Activated CD4-positive, alpha-beta T cell treated with anti-CD3 and anti-CD28 coated beads, Interleukin-10, Interleukin-2, amounts not matched to agents 100 ng/mL and 50 ng/mL, durations not matched to agents 16 hours and 8 hours (primary cell): ENCODE results near the gene CD44.
"Not testable (repeated sequence)": the region's sequence is repeated elsewhere in the genome, so short reads cannot be mapped to it uniquely, and the experiment has no call there.

Experiments
- DNase-seq: peaks from one replicate; pipeline ENCODE4 v3.0.0-alpha.2; 2020

Gene CD44

DNA sequence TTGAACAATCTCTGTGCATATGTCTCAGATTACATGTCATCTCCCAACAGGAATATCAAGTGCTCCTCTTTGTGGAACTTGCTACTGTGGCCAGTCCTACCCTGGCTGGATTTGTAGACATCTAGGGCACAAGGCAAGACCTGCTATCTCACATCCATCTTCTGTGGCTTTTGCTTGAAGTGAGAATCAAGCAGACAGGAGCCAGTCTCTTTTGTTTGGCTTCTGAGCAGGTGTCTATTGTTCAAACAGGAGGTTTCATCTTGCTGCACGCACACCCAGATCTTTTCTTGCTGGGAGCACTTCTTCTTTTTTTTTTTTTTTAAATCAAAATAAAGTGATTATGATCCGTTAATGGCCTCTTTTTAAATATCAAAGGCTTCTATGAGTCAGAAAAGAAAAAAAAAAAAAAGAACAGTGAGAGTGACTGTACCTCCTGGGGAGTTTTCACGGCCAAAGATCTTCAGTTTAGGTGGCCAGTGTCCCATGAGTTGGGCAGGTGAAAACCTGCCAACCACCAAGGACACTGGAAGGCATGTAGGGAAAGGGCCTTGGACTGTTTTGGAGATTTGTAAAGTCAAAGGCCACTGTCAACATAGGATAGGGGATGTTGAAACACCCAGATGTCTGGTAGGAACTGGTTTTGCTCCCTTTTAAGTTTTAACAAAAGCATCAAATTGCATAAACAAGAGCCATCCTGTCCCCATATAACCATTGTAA lies 78.1 kb downstream of the CD44 start:
- no peak for DNase-seq

DNA sequence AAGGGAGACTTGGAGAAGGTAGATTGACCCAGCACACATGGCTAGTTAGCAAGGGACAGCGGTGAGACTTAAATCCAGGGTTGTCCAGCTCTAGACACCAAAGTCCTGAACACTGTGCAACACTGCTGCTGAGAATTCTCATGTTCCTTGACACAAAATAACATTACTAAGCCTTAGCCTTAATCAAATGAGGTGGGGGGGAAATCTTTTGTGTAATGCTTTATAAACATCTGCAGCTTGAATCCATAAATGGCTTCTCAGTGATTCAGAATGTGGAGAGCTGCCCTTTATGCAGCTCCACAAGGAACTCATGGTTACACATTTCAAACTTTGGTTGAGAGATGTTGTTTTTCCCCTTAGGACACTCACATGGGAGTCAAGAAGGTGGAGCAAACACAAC lies 80.0 kb downstream of the CD44 start:
- no peak for DNase-seq

DNA sequence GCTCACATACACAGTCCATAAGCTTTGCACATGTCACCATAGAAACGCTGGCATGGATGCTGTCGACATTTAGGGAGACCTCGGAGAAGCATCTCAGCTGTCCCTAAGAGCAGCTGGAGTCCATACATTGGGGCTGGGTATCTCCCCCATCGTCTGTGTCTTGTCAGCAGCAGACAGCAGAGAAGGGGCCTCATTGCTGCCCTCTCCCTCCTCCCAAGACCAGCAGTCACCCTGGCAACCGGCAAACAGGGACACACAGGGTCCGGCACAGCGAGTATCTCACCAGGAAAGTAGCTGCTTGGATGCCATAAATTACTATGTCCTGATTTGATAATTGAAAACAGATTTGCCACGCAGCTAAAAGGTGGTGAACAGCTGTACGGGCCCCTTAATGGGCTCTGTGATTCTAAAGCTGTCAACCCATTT lies 84.4 kb downstream of the CD44 start:
- DNase-seq, result no peak

- DNase-seq, result no peak
Observed at GRCh38 chr11:35223991-35224390, 85.0 kb downstream of the CD44 start.

DNA sequence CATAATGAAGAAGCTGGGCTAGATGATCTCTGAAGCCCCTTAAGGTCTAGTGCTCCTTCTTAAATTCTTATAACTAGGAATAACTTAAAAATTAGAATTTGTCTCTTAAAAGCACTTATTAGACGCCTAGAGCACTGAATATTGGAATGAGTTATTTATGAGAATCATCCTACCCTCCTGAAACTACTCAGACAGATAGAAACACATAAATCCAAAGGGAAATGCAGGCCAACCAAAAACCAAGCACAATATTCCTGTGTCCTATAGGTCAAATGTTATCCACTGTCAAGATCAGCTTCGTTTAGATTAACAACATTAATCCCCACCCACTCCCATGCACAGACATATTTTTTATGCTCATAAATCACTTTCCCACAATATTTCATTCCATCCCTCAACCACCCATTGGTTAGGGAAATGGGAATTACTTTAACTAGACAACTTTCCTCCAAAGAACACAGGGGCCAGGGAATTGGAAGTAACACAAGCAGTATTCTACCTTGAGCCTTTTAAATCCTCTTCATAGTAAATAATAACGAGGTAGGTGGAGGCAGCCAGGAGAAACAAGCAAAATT lies 87.1 kb downstream of the CD44 start:
- no peak for DNase-seq

GRCh38 chr11:35226756-35227155 lies 87.8 kb downstream of the CD44 start:
- DNase-seq, result not testable (repeated sequence)

DNA sequence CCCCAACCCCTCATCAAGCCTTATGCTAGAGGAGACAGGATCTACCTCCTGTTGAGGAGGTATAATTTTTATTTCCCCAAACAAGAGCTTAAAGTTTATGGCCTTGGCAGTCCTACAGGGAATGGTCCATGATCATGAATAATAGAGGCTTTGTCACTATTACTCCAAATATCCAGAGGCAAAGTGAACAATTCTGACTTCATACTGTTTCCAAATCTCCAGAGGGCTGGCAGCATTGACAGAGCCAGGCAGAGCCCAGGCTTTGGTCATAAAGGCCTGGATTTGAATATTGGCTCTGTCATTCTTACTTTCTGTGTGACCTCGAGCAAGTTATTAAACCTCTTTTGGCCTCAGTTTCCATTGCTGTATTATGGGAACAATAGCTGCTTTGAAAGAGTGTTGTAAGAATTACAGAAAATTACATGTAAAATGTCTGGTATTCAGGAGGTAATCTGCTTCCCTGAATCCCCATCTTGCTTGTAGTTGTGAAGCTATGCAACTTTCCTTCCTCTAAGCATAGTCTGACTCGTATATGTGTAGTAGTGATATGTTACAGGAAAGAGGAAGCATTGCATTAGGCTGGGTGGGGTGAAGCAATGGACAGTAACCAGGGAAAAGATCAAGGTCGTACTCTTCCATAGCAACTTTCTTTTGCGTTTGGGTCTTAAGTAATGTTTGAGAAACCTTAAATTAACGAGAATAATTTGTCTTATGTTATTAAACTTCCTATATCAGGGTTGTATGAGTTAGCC lies 88.8 kb downstream of the CD44 start:
- DNase-seq, result no peak

- no peak for DNase-seq
Observed at GRCh38 chr11:35228328-35228725, 89.4 kb downstream of the CD44 start.

- no peak for DNase-seq
Observed at GRCh38 chr11:35230388-35230787, 91.4 kb downstream of the CD44 start.

DNA sequence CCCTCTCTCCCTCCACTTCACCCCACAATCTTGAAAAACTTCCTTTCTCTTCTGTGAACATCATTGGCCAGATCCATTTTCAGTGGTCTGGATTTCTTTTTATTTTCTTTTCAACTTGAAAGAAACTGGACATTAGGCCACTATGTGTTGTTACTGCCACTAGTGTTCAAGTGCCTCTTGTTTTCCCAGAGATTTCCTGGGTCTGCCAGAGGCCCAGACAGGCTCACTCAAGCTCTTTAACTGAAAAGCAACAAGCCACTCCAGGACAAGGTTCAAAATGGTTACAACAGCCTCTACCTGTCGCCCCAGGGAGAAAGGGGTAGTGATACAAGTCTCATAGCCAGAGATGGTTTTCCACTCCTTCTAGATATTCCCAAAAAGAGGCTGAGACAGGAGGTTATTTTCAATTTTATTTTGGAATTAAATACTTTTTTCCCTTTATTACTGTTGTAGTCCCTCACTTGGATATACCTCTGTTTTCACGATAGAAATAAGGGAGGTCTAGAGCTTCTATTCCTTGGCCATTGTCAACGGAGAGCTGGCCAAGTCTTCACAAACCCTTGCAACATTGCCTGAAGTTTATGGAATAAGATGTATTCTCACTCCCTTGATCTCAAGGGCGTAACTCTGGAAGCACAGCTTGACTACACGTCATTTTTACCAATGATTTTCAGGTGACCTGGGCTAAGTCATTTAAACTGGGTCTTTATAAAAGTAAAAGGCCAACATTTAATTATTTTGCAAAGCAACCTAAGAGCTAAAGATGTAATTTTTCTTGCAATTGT lies 92.3 kb downstream of the CD44 start:
- no peak for DNase-seq

GRCh38 chr11:35232891-35233330 lies 93.9 kb downstream of the CD44 start:
- DNase-seq, result no peak

DNA sequence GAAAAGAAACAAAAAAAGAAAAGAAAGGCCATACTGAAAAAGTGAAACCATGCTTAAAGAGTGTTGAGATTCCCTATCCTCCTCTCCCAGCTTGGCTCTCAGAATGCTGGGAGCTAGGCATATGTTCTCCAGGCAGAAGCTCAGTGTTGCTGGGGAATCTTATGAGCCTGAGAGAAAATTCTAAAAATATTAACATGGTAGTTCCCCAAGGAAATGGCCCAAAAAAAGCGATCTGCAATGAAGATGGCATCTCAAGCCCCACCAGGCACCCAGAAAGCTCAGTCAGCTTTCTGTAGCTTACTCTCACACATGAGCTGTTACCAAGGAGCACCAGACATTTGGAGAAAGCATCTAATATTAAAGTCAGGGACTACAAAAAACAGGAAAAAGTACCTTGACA lies 94.5 kb downstream of the CD44 start:
- DNase-seq, result no peak

DNA sequence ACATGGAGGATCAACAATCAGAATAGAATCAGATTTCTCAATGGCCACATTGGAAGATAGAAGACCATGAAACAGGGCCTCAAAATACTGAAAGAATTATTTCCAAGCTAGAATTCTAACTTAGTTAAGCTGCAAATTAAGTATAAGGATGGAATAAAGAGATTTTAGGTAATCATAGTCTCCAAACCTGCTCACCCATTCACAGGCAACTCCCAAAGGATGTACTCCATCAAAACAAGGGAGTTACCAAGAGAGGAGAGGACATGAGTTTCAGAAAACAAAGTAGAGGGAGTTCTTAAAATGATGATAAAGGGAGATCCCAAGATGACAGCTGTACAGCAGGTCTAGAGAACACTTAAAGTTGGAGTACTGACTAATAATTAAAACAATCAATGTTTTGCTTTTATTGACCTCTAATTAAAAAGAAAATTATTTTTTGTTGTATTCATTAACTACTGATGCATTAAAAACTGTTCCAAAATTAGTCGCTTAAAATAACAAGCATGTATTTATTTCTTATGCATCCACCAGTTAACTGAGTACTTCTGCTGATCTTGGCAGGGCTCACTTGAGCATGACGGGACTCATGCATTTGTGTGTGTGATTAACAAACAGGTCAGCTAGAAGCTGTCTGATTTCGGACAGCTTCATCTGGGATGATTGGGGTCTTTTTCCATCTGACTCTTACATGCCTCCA lies 95.6 kb downstream of the CD44 start:
- no peak for DNase-seq

DNA sequence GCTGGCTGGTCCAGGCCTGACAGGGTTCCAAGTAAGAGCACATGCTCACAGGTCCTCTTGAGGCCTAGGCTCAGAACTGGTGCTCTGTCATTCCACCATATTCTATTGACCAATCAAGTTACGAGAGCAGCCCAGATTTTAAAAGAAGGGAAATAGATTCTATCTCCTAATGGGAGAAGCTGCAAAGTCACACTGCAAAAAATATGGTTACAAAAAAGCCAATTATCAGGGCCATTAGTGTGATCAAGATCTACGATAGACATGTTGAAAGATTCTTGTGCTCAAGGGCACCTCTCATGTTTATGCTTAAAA lies 96.1 kb downstream of the CD44 start:
- DNase-seq, result no peak

DNA sequence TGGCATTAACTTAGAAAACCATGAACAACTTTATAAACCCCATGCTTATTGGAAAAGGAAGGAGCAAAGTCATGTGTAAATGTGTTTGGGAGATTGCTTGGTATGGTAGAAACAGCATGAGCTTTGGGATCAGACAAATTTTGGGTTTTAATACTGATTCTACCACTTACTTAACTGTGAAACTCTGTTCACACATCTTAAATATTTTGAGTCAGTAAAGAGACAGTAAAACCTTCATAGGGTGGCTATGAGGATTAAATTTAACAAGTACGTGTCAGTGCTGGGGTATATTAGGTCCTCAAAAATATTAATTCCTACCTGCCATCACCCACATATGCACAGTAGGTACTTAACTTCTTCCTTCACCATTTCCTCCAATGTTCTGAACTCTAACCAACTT lies 96.5 kb downstream of the CD44 start:
- no peak for DNase-seq

DNA sequence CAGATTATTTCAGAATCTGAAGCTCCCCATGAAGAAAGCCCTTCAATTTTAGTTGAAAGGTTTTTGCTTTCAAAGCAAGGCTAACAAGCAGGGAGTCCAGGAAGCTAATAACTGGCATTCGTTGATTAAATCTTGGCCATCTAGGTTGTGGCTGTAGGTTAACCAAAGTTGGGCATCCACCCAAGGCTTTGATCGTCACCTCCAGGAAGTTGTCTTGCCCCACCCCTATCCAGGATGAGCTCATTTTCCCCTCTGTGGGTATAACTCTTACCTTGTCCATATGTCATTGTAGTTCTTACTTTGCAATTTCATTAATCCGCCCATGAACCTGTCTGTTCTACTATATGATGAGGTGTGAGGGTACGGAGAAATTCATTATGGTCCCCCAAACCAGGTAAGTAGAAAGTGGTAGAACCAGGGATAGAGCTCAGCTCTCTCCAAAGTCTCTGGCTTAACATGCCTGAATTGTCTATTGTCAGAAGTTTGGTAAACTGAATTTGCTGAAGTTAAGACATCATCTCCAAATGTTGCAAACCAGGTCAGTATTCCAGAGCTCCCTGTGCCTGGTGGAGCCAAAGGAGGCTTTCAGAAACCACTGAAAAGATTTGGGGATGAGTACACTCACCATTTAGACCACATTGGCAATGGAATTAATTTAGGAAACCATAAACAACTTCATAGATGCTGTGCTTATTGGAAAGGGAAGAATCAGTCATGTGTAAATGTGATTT lies 97.1 kb downstream of the CD44 start:
- peak; percentile 74 for DNase-seq

- no peak for DNase-seq
Observed at GRCh38 chr11:35236667-35237003, 97.7 kb downstream of the CD44 start.

- DNase-seq, result no peak
Observed at GRCh38 chr11:35237351-35237750, 98.4 kb downstream of the CD44 start.

DNA sequence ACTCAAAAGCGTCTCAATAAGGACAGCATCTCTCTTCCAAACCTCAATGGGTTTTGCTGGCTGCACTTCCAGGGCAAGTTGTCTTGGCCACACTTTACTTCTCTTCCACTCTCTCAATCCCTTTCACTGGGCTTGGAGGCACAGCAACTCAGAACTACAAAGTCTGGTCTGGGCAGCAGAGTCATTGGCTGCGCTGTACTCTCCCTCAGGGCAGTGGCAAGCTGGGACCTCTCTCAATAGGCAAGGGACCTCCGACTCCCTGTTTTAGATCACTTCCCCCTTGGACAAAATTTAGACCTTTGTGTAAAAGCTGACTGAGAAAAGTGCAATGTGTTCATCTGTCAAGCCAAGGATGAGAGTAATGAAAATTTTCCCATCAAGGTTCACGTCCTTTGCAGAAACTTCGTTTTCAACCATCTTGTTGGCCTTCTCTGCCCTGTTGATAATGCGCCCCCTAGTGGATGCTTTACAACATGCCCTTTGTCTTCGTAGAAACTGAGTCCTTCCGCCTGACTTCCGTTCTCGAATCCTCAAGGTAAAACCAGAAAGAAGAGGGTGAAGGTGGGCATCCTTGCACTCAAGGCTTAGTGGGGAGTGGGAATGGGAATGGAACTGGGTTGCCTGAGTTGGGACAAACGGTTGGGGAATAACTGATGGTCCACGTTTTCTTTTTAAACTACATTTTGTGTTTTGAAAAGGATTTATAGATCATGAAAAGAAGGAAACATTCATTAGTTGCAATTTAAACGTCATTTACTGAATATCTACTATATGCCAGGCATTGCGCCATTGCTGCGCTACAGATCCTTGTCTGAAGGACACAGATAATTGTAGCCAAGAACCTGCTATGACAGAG lies 99.1 kb downstream of the CD44 start:
- peak; percentile 80 for DNase-seq

DNA sequence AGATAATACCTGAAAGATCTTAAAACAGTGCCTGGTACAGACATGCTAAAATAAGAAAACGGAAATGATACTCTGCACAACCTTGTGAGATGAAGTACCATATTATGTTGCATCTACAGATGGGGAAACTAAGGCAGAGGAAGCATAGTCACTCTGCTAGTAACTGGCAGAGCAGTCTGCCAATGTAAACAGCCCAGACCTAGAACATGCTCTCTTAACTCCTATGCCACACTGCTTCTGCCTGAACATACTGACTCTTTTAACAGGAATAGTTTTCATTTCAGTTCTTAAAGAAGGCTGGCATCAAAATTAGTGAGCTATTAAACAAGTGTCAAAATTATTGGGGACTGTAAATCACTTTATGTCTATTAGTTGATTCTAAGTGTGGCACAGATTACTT lies 99.9 kb downstream of the CD44 start:
- no peak for DNase-seq

- no peak for DNase-seq
Observed at GRCh38 chr11:35239471-35240075, 100.6 kb downstream of the CD44 start.
